ENCODE data around the gene ATP6V0A4.
A peak's percentile ranks its signal among the peaks of the same experiment; 100 is the strongest.
"Not testable (repeated sequence)": the region's sequence is repeated elsewhere in the genome, so short reads cannot be mapped to it uniquely, and the experiment has no call there.

Gene ATP6V0A4

GRCh38 chr7:138739859-138740258, 58.1 kb downstream of the ATP6V0A4 start:
- H3K27ac ChIP-seq = no peak overlapping the region

GRCh38 chr7:138738551-138739335, 59.3 kb downstream of the ATP6V0A4 start:
- H3K27ac ChIP-seq = no peak overlapping the region
- TF ChIP-seq CTCF (IDR thresholded peaks at IDR 0.05) (peak; percentile 96), ZFX (IDR thresholded peaks at IDR 0.05; ENCODE audit: borderline replicate concordance) (no peak)

More at GRCh38 chr7:138739859-138740258, 58.1 kb downstream of the ATP6V0A4 start:
- no peak for TF ChIP-seq CTCF (IDR thresholded peaks at IDR 0.05)
- no peak for TF ChIP-seq ZFX (IDR thresholded peaks at IDR 0.05; ENCODE audit: borderline replicate concordance)

- TF ChIP-seq CTCF (IDR thresholded peaks at IDR 0.05) (no peak), ZFX (IDR thresholded peaks at IDR 0.05; ENCODE audit: borderline replicate concordance) (no peak)
These were observed 59.9 kb downstream of the ATP6V0A4 start for GRCh38 chr7:138738114-138738513.

GRCh38 chr7:138735399-138735798, 62.6 kb downstream of the ATP6V0A4 start:
- no peak overlapping the region for H3K27ac ChIP-seq
- TF ChIP-seq ZFX (IDR thresholded peaks at IDR 0.05; ENCODE audit: borderline replicate concordance) (no peak), CTCF (IDR thresholded peaks at IDR 0.05) (no peak)

More at GRCh38 chr7:138738114-138738513, 59.9 kb downstream of the ATP6V0A4 start:
- no peak overlapping the region for H3K27ac ChIP-seq

- H3K27ac ChIP-seq = not testable (repeated sequence)
These were observed 66.3 kb downstream of the ATP6V0A4 start for GRCh38 chr7:138731733-138732132.

GRCh38 chr7:138729444-138729843, 68.6 kb downstream of the ATP6V0A4 start:
- TF ChIP-seq CTCF (IDR thresholded peaks at IDR 0.05) (no peak), ZFX (IDR thresholded peaks at IDR 0.05; ENCODE audit: borderline replicate concordance) (no peak)
- no peak overlapping the region for H3K27ac ChIP-seq

GRCh38 chr7:138727336-138728099, 70.5 kb downstream of the ATP6V0A4 start:
- H3K27ac ChIP-seq = no peak overlapping the region
- TF ChIP-seq CTCF (IDR thresholded peaks at IDR 0.05) = no peak
- TF ChIP-seq ZFX (IDR thresholded peaks at IDR 0.05; ENCODE audit: borderline replicate concordance) = no peak

Measured in 22Rv1 (cell line).